GM12878 (cell line): Measurements from ENCODE around the gene MAN2A1. TPM values are rescaled to one million over a fixed set of nuclear protein-coding genes. Genes with fewer than 3 reads are reported as not detected.

ENCODE experiments used
- BCL11A ChIP-seq: IDR thresholded peaks from 2 replicates; pipeline ENCODE4 v1.6.1; 2011; ENCODE audit warnings: low read depth, low read length
- NR2F1 ChIP-seq: fragments of 450-650 bp; conservative IDR thresholded peaks from 2 replicates; pipeline ENCODE4 v1.6.1; 2017; ENCODE audit warnings: mild to moderate bottlenecking
- ZBED1 ChIP-seq: IDR thresholded peaks from 2 replicates; pipeline ENCODE4 v1.6.1; 2016; ENCODE audit warnings: borderline replicate concordance
- polyA plus RNA-seq, 11 experiments: library from polyadenylated mRNA; depleted of rRNA in 4 of 11; unstranded in 6 of 11; stranded (reverse) in 5 of 11; fragments of >200 nt; fragmentation: Nextera tagmentation in 4 of 11; fragmentation: Illumina TruSeq in 1 of 11; extraction: Ambion mirVana in 4 of 11; extraction: Trizol in 1 of 11; gene quantifications; 1 replicate in 1 of 11; 2 replicates in 10 of 11; pipeline versions ENCODE4 v1.2.1 to v1.2.3, GENCODE V29; 2011 to 2016; ENCODE audit warnings: inconsistent platforms in 2 of 11, missing spikeins in 2 of 11, low read depth in 1 of 11
- total RNA-seq, 4 experiments: library from RNA; depleted of rRNA in 3 of 4; stranded (reverse); fragments of >200 nt in 3 of 4; fragmentation: Illumina TruSeq in 1 of 4; extraction: Trizol in 1 of 4; gene quantifications; 2 replicates each; pipeline versions ENCODE4 v1.2.1 to v1.2.3, GENCODE V29; 2013 to 2021
- TF ChIP-seq, protein P1 (sequence below): fragments of 450-650 bp; formaldehyde crosslinking; IDR thresholded peaks from 2 replicates; pipeline ENCODE4 v1.5.0; 2022; ENCODE audit warnings: mild to moderate bottlenecking, missing genetic modification characterization
- TF ChIP-seq, protein P2 (sequence below): fragments of 450-650 bp; IDR thresholded peaks from 2 replicates; pipeline ENCODE4 v1.6.1; 2017; ENCODE audit warnings: mild to moderate bottlenecking, moderate library complexity

The MAN2A1 gene
- total and polyA plus RNA-seq, 10 of the 15 experiments (the other 5 are each of a cell fraction or from before 2014, with no cell fraction given): 4.2 to 27.9 (median 10.5) TPM

DNA sequence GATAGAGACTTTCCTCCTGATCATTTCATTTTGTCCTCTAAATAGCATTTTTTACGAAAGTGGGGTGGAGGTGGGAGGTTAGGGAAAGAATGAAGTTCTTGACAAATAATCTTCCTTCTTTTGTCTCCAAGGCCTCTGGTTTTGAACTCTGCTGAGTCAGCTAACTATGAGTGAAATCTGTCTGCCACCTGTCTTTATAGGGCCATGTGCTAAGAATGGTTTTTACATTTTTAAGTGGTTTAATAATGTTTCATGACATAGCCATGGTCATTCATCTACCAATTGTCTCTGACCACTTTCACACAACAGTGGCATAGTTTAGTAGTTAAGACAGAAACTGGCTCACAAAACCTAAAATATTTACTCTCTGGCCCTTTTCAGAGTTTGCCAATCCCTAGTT lies 7.6 kb downstream of the MAN2A1 start (continued):
- TF ChIP-seq, protein P1, sequence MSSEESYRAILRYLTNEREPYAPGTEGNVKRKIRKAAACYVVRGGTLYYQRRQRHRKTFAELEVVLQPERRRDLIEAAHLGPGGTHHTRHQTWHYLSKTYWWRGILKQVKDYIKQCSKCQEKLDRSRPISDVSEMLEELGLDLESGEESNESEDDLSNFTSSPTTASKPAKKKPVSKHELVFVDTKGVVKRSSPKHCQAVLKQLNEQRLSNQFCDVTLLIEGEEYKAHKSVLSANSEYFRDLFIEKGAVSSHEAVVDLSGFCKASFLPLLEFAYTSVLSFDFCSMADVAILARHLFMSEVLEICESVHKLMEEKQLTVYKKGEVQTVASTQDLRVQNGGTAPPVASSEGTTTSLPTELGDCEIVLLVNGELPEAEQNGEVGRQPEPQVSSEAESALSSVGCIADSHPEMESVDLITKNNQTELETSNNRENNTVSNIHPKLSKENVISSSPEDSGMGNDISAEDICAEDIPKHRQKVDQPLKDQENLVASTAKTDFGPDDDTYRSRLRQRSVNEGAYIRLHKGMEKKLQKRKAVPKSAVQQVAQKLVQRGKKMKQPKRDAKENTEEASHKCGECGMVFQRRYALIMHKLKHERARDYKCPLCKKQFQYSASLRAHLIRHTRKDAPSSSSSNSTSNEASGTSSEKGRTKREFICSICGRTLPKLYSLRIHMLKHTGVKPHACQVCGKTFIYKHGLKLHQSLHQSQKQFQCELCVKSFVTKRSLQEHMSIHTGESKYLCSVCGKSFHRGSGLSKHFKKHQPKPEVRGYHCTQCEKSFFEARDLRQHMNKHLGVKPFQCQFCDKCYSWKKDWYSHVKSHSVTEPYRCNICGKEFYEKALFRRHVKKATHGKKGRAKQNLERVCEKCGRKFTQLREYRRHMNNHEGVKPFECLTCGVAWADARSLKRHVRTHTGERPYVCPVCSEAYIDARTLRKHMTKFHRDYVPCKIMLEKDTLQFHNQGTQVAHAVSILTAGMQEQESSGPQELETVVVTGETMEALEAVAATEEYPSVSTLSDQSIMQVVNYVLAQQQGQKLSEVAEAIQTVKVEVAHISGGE: no peak
- TF ChIP-seq, protein P2, sequence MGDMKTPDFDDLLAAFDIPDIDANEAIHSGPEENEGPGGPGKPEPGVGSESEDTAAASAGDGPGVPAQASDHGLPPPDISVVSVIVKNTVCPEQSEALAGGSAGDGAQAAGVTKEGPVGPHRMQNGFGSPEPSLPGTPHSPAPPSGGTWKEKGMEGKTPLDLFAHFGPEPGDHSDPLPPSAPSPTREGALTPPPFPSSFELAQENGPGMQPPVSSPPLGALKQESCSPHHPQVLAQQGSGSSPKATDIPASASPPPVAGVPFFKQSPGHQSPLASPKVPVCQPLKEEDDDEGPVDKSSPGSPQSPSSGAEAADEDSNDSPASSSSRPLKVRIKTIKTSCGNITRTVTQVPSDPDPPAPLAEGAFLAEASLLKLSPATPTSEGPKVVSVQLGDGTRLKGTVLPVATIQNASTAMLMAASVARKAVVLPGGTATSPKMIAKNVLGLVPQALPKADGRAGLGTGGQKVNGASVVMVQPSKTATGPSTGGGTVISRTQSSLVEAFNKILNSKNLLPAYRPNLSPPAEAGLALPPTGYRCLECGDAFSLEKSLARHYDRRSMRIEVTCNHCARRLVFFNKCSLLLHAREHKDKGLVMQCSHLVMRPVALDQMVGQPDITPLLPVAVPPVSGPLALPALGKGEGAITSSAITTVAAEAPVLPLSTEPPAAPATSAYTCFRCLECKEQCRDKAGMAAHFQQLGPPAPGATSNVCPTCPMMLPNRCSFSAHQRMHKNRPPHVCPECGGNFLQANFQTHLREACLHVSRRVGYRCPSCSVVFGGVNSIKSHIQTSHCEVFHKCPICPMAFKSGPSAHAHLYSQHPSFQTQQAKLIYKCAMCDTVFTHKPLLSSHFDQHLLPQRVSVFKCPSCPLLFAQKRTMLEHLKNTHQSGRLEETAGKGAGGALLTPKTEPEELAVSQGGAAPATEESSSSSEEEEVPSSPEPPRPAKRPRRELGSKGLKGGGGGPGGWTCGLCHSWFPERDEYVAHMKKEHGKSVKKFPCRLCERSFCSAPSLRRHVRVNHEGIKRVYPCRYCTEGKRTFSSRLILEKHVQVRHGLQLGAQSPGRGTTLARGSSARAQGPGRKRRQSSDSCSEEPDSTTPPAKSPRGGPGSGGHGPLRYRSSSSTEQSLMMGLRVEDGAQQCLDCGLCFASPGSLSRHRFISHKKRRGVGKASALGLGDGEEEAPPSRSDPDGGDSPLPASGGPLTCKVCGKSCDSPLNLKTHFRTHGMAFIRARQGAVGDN: no peak
- no peak for TF ChIP-seq NR2F1
- no peak for TF ChIP-seq ZBED1
- TF ChIP-seq BCL11A: no peak
